ENCODE results near the gene KLHL29.

GRCh38 chr2:23543728-23544127 is 158.7 kb downstream of the KLHL29 start:
- TF ChIP-seq EZH2 (IDR thresholded peaks at IDR 0.05; ENCODE audit: insufficient read depth, low read length) (no peak), CTCF (IDR thresholded peaks at IDR 0.05; ENCODE audit: insufficient read depth, low read depth, low read length) (no peak)
